H1 (cell line): ENCODE results near the gene HS6ST1. TPM values are rescaled to one million over a fixed set of nuclear protein-coding genes. Genes with fewer than 3 reads are reported as not detected.

Experiments used
- CTCF ChIA-PET: fragments of 300-600 bp; sonication (Branson Sonifier 250); formaldehyde crosslinking; loops from one replicate; lab custom pipeline; 2021; ENCODE audit not compliant: partially characterized antibody; lab: Charles Lee
- POLR2A ChIA-PET: fragments of 300-600 bp; sonication (Branson Sonifier 250); formaldehyde crosslinking; loops from one replicate; lab custom pipeline; 2021; ENCODE audit warnings: inconsistent platforms; ENCODE audit not compliant: partially characterized antibody; lab: Charles Lee
- DNase-seq, 2 experiments: peaks; one replicate each; pipeline versions ENCODE4 v3.0.0 to v3.0.0-alpha.2; 2010 to 2022; ENCODE audit warnings: low spot score in 2 of 2, low read depth in 1 of 2, mixed read lengths in 1 of 2
- FAIRE-seq: peaks from 2 replicates; lab custom pipeline; 2011; peaks lifted over from hg19 to GRCh38; lab: Jason Lieb, UNC
- H2AFZ ChIP-seq: 2 replicates; pipeline ENCODE4 v1.8.1; 2012; ENCODE audit warnings: low read length, inconsistent platforms
- H2AK5ac ChIP-seq: 2 replicates; pipeline ENCODE4 v1.6.1; 2013; ENCODE audit warnings: low read depth, low read length
- H2BK120ac ChIP-seq: replicated peaks from 2 replicates; pipeline ENCODE3; 2013; ENCODE audit warnings: low read depth, low read length, inconsistent platforms
- H2BK12ac ChIP-seq: 2 replicates; pipeline ENCODE4 v1.6.1; 2013; ENCODE audit warnings: low read depth, low read length
- H2BK15ac ChIP-seq: 2 replicates; pipeline ENCODE4 v1.6.1; 2013; ENCODE audit warnings: low read length
- H2BK20ac ChIP-seq: 2 replicates; pipeline ENCODE4 v1.6.1; 2013; ENCODE audit warnings: low read length
- H2BK5ac ChIP-seq: 2 replicates; pipeline ENCODE4 v1.6.1; 2013; ENCODE audit warnings: low read depth, low read length
- H3K14ac ChIP-seq: 2 replicates; pipeline ENCODE4 v1.6.1; 2013; ENCODE audit warnings: inconsistent platforms; ENCODE audit not compliant: insufficient read length
- H3K18ac ChIP-seq: 2 replicates; pipeline ENCODE4 v1.6.1; 2013; ENCODE audit warnings: low read length; ENCODE audit errors: extremely low read depth
- H3K23ac ChIP-seq: 2 replicates; pipeline ENCODE4 v1.6.1; 2013; ENCODE audit warnings: inconsistent platforms; ENCODE audit not compliant: insufficient read length
- H3K23me2 ChIP-seq: 2 replicates; pipeline ENCODE4 v1.6.1; 2013; ENCODE audit warnings: low read depth, low read length
- H3K27ac ChIP-seq: 2 replicates; pipeline ENCODE4 v1.6.1; 2011; ENCODE audit warnings: low read depth, low read length, inconsistent platforms
- H3K27me3 ChIP-seq, 4 experiments: replicated peaks in 1 of 4; 1 replicate in 1 of 4; 2 replicates in 3 of 4; pipeline versions ENCODE4 v1.6.1 to v1.8.1; 2011 to 2013; ENCODE audit warnings: low read length in 3 of 4, mild to moderate bottlenecking in 3 of 4, inconsistent platforms in 2 of 4, mixed read lengths in 2 of 4, moderate library complexity in 1 of 4; ENCODE audit not compliant: control insufficient read depth in 3 of 4, insufficient read depth in 3 of 4; ENCODE audit errors: extremely low read depth in 1 of 4
- H3K36me3 ChIP-seq, 4 experiments: 2 replicates each; pipeline versions ENCODE4 v1.6.1 to v1.8.1; 2011 to 2013; ENCODE audit warnings: mild to moderate bottlenecking in 4 of 4, low read length in 3 of 4, moderate library complexity in 2 of 4, control low read depth in 1 of 4, inconsistent platforms in 1 of 4; ENCODE audit not compliant: insufficient read depth in 4 of 4, control insufficient read depth in 2 of 4
- H3K4ac ChIP-seq: replicated peaks from 2 replicates; pipeline ENCODE3; 2013; ENCODE audit warnings: low read length, low read depth, mixed read lengths, inconsistent platforms; ENCODE audit not compliant: insufficient read length
- H3K4me1 ChIP-seq, 4 experiments: replicated peaks in 1 of 4; 1 replicate in 1 of 4; 2 replicates in 3 of 4; pipeline versions ENCODE4 v1.6.1 to v1.8.1; 2011 to 2013; ENCODE audit warnings: low read length in 3 of 4, inconsistent platforms in 2 of 4, mixed read lengths in 1 of 4; ENCODE audit not compliant: insufficient read depth in 4 of 4, control insufficient read depth in 3 of 4
- H3K4me2 ChIP-seq, 2 experiments: 2 replicates each; pipeline versions ENCODE4 v1.6.1 to v1.8.1; 2011 to 2013; ENCODE audit warnings: low read depth in 2 of 2, low read length in 2 of 2, control low read depth in 1 of 2, inconsistent platforms in 1 of 2, mild to moderate bottlenecking in 1 of 2; ENCODE audit not compliant: insufficient read depth in 1 of 2
- H3K4me3 ChIP-seq, 4 experiments: fragments of 200-600, 300-600 bp in 1 of 4; sonication (generic), shearing (Covaris generic), sonication (Bioruptor Twin) in 1 of 4; 2 replicates each; pipeline versions ENCODE4 v1.5.1 to v1.8.1; 2011 to 2016; ENCODE audit warnings: low read length in 4 of 4, low read depth in 3 of 4, control low read depth in 2 of 4, inconsistent platforms in 2 of 4, mild to moderate bottlenecking in 2 of 4, mixed read lengths in 1 of 4, moderate library complexity in 1 of 4; ENCODE audit not compliant: insufficient read depth in 2 of 4; ENCODE audit errors: extremely low read depth in 1 of 4
- H3K56ac ChIP-seq: replicated peaks from 2 replicates; pipeline ENCODE3; 2013; ENCODE audit warnings: low read depth, mild to moderate bottlenecking, mixed read lengths, low read length, inconsistent platforms; ENCODE audit not compliant: insufficient read length
- H3K79me1 ChIP-seq: 2 replicates; pipeline ENCODE4 v1.6.1; 2013; ENCODE audit warnings: low read depth, low read length, control low read depth
- H3K79me2 ChIP-seq, 2 experiments: 2 replicates each; pipeline versions ENCODE4 v1.6.1 to v1.8.1; 2012 to 2013; ENCODE audit warnings: low read length in 2 of 2, mild to moderate bottlenecking in 2 of 2, inconsistent platforms in 1 of 2; ENCODE audit not compliant: insufficient read depth in 2 of 2, control insufficient read depth in 1 of 2
- H3K9ac ChIP-seq, 4 experiments: replicated peaks in 1 of 4; 1 replicate in 1 of 4; 2 replicates in 3 of 4; pipeline versions ENCODE4 v1.6.1 to v1.8.1; 2011 to 2013; ENCODE audit warnings: low read depth in 3 of 4, low read length in 3 of 4, control low read depth in 2 of 4, mild to moderate bottlenecking in 2 of 4, moderate library complexity in 2 of 4, inconsistent platforms in 1 of 4; ENCODE audit errors: extremely low read depth in 1 of 4
- H3K9me3 ChIP-seq, 2 experiments: 2 replicates each; pipeline versions ENCODE4 v1.6.1 to v1.8.1; 2012 to 2013; ENCODE audit warnings: mild to moderate bottlenecking in 2 of 2, moderate library complexity in 2 of 2, control low read depth in 1 of 2, inconsistent platforms in 1 of 2, low read depth in 1 of 2, low read length in 1 of 2, mixed read lengths in 1 of 2; ENCODE audit not compliant: insufficient read depth in 2 of 2
- H4K20me1 ChIP-seq, 2 experiments: replicated peaks in 1 of 2; 2 replicates each; pipeline versions ENCODE3 to v1.8.1; 2011 to 2013; ENCODE audit warnings: inconsistent platforms in 2 of 2, low read length in 2 of 2, mild to moderate bottlenecking in 1 of 2; ENCODE audit not compliant: insufficient read depth in 2 of 2, control insufficient read depth in 1 of 2
- H4K5ac ChIP-seq: 2 replicates; pipeline ENCODE4 v1.6.1; 2013; ENCODE audit warnings: low read length, low read depth, mixed read lengths, inconsistent platforms; ENCODE audit not compliant: insufficient read length
- H4K8ac ChIP-seq: 2 replicates; pipeline ENCODE4 v1.8.0; 2013; ENCODE audit warnings: mild to moderate bottlenecking, moderate library complexity, low read length, inconsistent platforms; ENCODE audit not compliant: insufficient read depth; ENCODE audit errors: extremely low read depth
- H4K91ac ChIP-seq: replicated peaks from 2 replicates; pipeline ENCODE3; 2013; ENCODE audit warnings: low read length, mixed read lengths, inconsistent platforms; ENCODE audit not compliant: insufficient read length
- BACH1 ChIP-seq: IDR thresholded peaks from 2 replicates; pipeline ENCODE4 v1.6.1; 2012; ENCODE audit warnings: low read length, improper control_type of control experiment
- BCL11A ChIP-seq, 2 experiments: IDR thresholded peaks; one replicate each; pipeline ENCODE4 v1.6.1; 2011; ENCODE audit warnings: low read depth in 2 of 2, low read length in 2 of 2, mild to moderate bottlenecking in 2 of 2
- CBX5 ChIP-seq: fragments of 300-800, 300-1000 bp; sonication (generic); IDR thresholded peaks from 2 replicates; pipeline ENCODE4 v1.7.1; 2016; ENCODE audit warnings: antibody characterized with exemption, low read length, low read depth
- HDAC2 ChIP-seq, 2 experiments: fragments of 300-600 bp in 1 of 2; sonication (generic) in 1 of 2; IDR thresholded peaks; 2 replicates each; pipeline ENCODE4 v1.6.1; 2011 to 2012; ENCODE audit warnings: low read depth in 2 of 2, low read length in 2 of 2, mild to moderate bottlenecking in 2 of 2, moderate library complexity in 2 of 2, borderline replicate concordance in 1 of 2, inconsistent platforms in 1 of 2
- HDAC6 ChIP-seq: IDR thresholded peaks from one replicate; pipeline ENCODE4 v1.7.1; 2012; ENCODE audit warnings: low read depth, mild to moderate bottlenecking, inconsistent platforms, low read length, moderate library complexity
- KDM4A ChIP-seq: IDR thresholded peaks from one replicate; pipeline ENCODE4 v1.7.1; 2012; ENCODE audit warnings: low read depth, mild to moderate bottlenecking, moderate library complexity, low read length, inconsistent platforms; ENCODE audit not compliant: severe bottlenecking
- RAD21 ChIP-seq, 2 experiments: IDR thresholded peaks in 1 of 2; conservative IDR thresholded peaks in 1 of 2; 2 replicates each; pipeline ENCODE4 v1.6.1; 2011; ENCODE audit warnings: low read depth in 2 of 2, low read length in 2 of 2, improper control_type of control experiment in 1 of 2, inconsistent platforms in 1 of 2, mild to moderate bottlenecking in 1 of 2, moderate library complexity in 1 of 2
- SP1 ChIP-seq: IDR thresholded peaks from 2 replicates; pipeline ENCODE4 v1.6.1; 2011; ENCODE audit warnings: low read depth, low read length
- SRF ChIP-seq: IDR thresholded peaks from 2 replicates; pipeline ENCODE4 v1.6.1; 2011; ENCODE audit warnings: mild to moderate bottlenecking, low read depth, low read length, moderate library complexity
- TEAD4 ChIP-seq: IDR thresholded peaks from 2 replicates; pipeline ENCODE4 v1.6.1; 2012; ENCODE audit warnings: low read depth, low read length, inconsistent platforms, mixed read lengths
- WGBS, 2 experiments: shearing (Covaris generic) in 1 of 2; methylation state at CpG; one replicate each; pipeline versions ENCODE4 v1.1.6 to v1.1.7; 2013 to 2015; ENCODE audit warnings: low lambda C conversion rate in 2 of 2, mixed read lengths in 2 of 2, inconsistent platforms in 1 of 2, low coverage in 1 of 2, missing lambda C conversion rate in 1 of 2; ENCODE audit not compliant: insufficient replicate concordance in 2 of 2, insufficient coverage in 1 of 2, insufficient read length in 1 of 2; ENCODE audit errors: extremely low coverage in 1 of 2, missing lambda C conversion rate in 1 of 2; 5-methylcytosine and 5-hydroxymethylcytosine counted together
- polyA plus RNA-seq, 7 experiments: library from polyadenylated mRNA; depleted of rRNA in 3 of 7; stranded (reverse) in 5 of 7; unstranded in 2 of 7; fragments of >200 nt in 5 of 7; fragments of 200-250 nt in 2 of 7; gene quantifications; 1 replicate in 5 of 7; 2 replicates in 1 of 7; 4 replicates in 1 of 7; pipeline versions ENCODE4 v1.2.1 to v1.2.3, GENCODE V29; 2011 to 2013; ENCODE audit warnings: missing spikeins in 2 of 7, mixed read lengths in 2 of 7
- total RNA-seq: library from RNA; stranded (reverse); fragmentation: NEBNext Ultra II Directional; extraction: Animal tissue kit (Norgen Biotek cat#: 25700); gene quantifications from 2 replicates; pipeline ENCODE4 v1.2.1, GENCODE V29; 2021
- TF ChIP-seq, protein P1 (sequence below): IDR thresholded peaks from 2 replicates; pipeline ENCODE4 v1.6.1; 2012; ENCODE audit warnings: inconsistent platforms

Gene HS6ST1
- total and polyA plus RNA-seq, 2 of the 8 experiments (the other 6 are each of a cell fraction or from before 2014, with no cell fraction given): 37.4 to 74.6 TPM

DNA sequence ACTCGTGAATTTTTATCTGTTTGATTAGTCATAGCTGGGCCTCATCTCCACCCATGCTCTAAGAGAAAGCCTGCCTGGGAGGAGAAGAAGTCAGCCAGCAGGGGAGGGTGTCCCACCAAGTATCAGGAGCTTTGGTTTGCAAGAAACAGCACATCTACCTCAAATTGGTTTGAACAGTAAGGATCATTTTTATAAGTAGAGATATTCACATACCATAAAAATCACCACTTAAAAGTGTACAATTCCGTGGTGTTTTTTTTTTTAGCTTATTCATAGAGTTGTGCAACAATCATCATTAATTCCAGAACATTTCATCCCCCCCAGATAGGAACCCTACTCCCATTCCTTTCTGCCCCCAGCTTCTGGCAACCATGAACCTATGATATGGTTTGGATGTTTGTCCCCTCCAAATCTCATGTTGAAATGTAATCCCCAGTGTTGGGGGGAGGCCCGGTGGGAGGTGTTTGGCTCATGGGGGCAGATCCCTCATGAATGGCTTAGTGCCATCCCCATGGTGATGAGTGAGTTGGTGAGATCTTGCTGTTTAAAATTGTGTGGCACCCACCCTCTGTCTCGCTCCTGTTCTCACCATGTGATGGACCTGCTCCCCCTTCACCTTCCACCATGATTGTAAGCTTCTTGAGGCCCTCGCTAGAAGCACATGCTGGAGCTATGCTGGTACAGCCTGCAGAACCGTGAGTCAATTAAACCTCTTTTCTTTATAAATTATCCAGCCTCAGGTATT is 36.2 kb upstream of the HS6ST1 start:
- POLR2A ChIA-PET: no interaction called here
- H3K27me3 ChIP-seq: no peaks in the 10 kb centered on the region
- TF ChIP-seq HDAC6: no peak
- TF ChIP-seq, protein P1, sequence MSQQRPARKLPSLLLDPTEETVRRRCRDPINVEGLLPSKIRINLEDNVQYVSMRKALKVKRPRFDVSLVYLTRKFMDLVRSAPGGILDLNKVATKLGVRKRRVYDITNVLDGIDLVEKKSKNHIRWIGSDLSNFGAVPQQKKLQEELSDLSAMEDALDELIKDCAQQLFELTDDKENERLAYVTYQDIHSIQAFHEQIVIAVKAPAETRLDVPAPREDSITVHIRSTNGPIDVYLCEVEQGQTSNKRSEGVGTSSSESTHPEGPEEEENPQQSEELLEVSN: no peak
- TF ChIP-seq TEAD4: no peak
- TF ChIP-seq CBX5: no peak
- no peak for TF ChIP-seq SP1
- no peak for TF ChIP-seq HDAC2 (IDR thresholded peaks at IDR 0.05; ENCODE audit: borderline replicate concordance in 1 of 2, low read depth in 2 of 2, low read length in 2 of 2)
- TF ChIP-seq KDM4A: no peak
- TF ChIP-seq SRF: no peak
- no peak for TF ChIP-seq RAD21 (IDR thresholded peaks at IDR 0.05 in 1 of 2, conservative IDR thresholded peaks at IDR 0.05 in 1 of 2; ENCODE audit: low read depth in 2 of 2, low read length in 2 of 2)
- no peak for TF ChIP-seq BACH1
- no peak for TF ChIP-seq BCL11A (IDR thresholded peaks at IDR 0.05; ENCODE audit: low read depth in 2 of 2, low read length in 2 of 2)

More for the DNA sequence above, 36.2 kb upstream of the HS6ST1 start:
- no peak overlapping the region for H3K27ac ChIP-seq
- no peak overlapping the region for H3K23ac ChIP-seq
- no peak overlapping the region for H2BK15ac ChIP-seq
- no peaks in the 10 kb centered on the region for H3K79me2 ChIP-seq
- no peaks in the 10 kb centered on the region for H3K79me1 ChIP-seq
- DNase-seq (no peak), FAIRE-seq (no peak)
- peaks cover 18 to 21% of the 10 kb centered on the region in 2 experiments for H3K9me3 ChIP-seq
- H2AK5ac ChIP-seq: no peak overlapping the region
- H3K4ac ChIP-seq: no peak overlapping the region
- H3K14ac ChIP-seq: no peak overlapping the region
- no peak overlapping the region for H3K4me3 ChIP-seq
- H2BK120ac ChIP-seq: no peak overlapping the region
- no peak overlapping the region for H2BK12ac ChIP-seq
- H3K18ac ChIP-seq: no peak overlapping the region
- no peaks in the 10 kb centered on the region for H3K4me1 ChIP-seq
- H2BK20ac ChIP-seq: no peak overlapping the region
- H2BK5ac ChIP-seq: no peak overlapping the region
- no peak overlapping the region for H4K5ac ChIP-seq
- no peak overlapping the region for H3K4me2 ChIP-seq
- CTCF ChIA-PET: interaction anchor here (0.8 kb wide), 1 partner anchor 114 kb away, joined by 3 read pairs; no protein-coding TSS in a partner anchor
- H4K91ac ChIP-seq: no peak overlapping the region
- no peaks in the 10 kb centered on the region for H4K20me1 ChIP-seq
- no peak overlapping the region for H4K8ac ChIP-seq
- WGBS, 2 experiments: 92% methylated on average over 6 of the region's 6 CpGs; no CpG with 5 or more reads in 1 of the 2 experiments
- H3K9ac ChIP-seq: no peak overlapping the region
- no peaks in the 10 kb centered on the region for H3K23me2 ChIP-seq
- no peak overlapping the region for H3K56ac ChIP-seq
- H3K36me3 ChIP-seq: 0 out of 8 replicates have a peak, but pooled peaks cover 0 to 4% (median 0%) of the 10 kb centered on the region in 4 experiments
- no peak overlapping the region for H2AFZ ChIP-seq
